OCI-LY7 (cell line): Measurements from ENCODE around the gene KMT2A. TPM values are rescaled to one million over a fixed set of nuclear protein-coding genes. Genes with fewer than 3 reads are reported as not detected.
A peak's percentile ranks its signal among the peaks of the same experiment; 100 is the strongest.

Experiments
- BruUV-seq: library from RNA; stranded (reverse); fragments of 400-500 nt; replicated peaks from 2 replicates; lab custom pipeline; 2021; lab: Mats Ljungman, UMichigan
- CTCF ChIA-PET: fragments of 300-600 bp; sonication (Branson Sonifier 250); formaldehyde crosslinking; loops from one replicate; lab custom pipeline; 2022; ENCODE audit warnings: antibody characterized with exemption; ENCODE audit not compliant: unreplicated experiment; lab: Charles Lee
- POLR2A ChIA-PET: fragments of 300-600 bp; sonication (Branson Sonifier 250); formaldehyde crosslinking; loops from one replicate; lab custom pipeline; 2022; ENCODE audit warnings: antibody characterized with exemption; lab: Charles Lee
- DNase-seq: peaks from one replicate; pipeline ENCODE4 v3.0.0-alpha.2; 2015; ENCODE audit warnings: low spot score
- H2AFZ ChIP-seq: fragments of 200-600 bp; sonication (generic), shearing (Covaris generic); 2 replicates; pipeline ENCODE4 v1.6.1; 2014; ENCODE audit warnings: mild to moderate bottlenecking, antibody characterized with exemption, low read length, moderate library complexity
- H3K27ac ChIP-seq: fragments of 200-600 bp; sonication (generic); 2 replicates; pipeline ENCODE4 v1.5.1; 2014; ENCODE audit warnings: mixed run types, low read depth, mild to moderate bottlenecking, moderate library complexity, low read length, inconsistent platforms; ENCODE audit not compliant: poor library complexity, severe bottlenecking
- H3K36me3 ChIP-seq: fragments of 200-600 bp; sonication (generic); 2 replicates; pipeline ENCODE4 v1.6.1; 2014; ENCODE audit warnings: mild to moderate bottlenecking, antibody characterized with exemption, low read length, moderate library complexity, mixed read lengths; ENCODE audit not compliant: insufficient read depth
- H3K4me1 ChIP-seq: fragments of 200-600 bp; sonication (generic); 2 replicates; pipeline ENCODE4 v1.5.1; 2014; ENCODE audit warnings: mild to moderate bottlenecking, low read length; ENCODE audit not compliant: insufficient read depth, poor library complexity, severe bottlenecking
- H3K4me2 ChIP-seq: fragments of 200-600 bp; sonication (generic); 2 replicates; pipeline ENCODE4 v1.6.1; 2014; ENCODE audit warnings: mild to moderate bottlenecking, low read length
- H3K4me3 ChIP-seq: fragments of 200-600 bp; sonication (generic); 2 replicates; pipeline ENCODE4 v1.5.1; 2014; ENCODE audit warnings: mild to moderate bottlenecking, low read depth, low read length; ENCODE audit not compliant: poor library complexity, severe bottlenecking
- H3K79me2 ChIP-seq: fragments of 200-600 bp; sonication (generic); 2 replicates; pipeline ENCODE4 v1.6.1; 2016; ENCODE audit warnings: low read depth, mild to moderate bottlenecking, low read length, moderate library complexity, mixed read lengths; ENCODE audit not compliant: insufficient read depth
- H3K9me2 ChIP-seq: fragments of 200-600 bp; sonication (generic); 2 replicates; pipeline ENCODE4 v1.6.1; 2016; ENCODE audit warnings: mild to moderate bottlenecking, low read length, mixed read lengths; ENCODE audit not compliant: insufficient read depth
- H3K9me3 ChIP-seq: fragments of 200-600 bp; sonication (generic); 2 replicates; pipeline ENCODE4 v1.6.1; 2014; ENCODE audit warnings: mild to moderate bottlenecking, mixed run types, low read length, mixed read lengths
- H4K20me1 ChIP-seq: fragments of 200-600 bp; sonication (generic); 2 replicates; pipeline ENCODE4 v1.6.1; 2014; ENCODE audit warnings: mild to moderate bottlenecking, antibody characterized with exemption, low read length, moderate library complexity, mixed read lengths; ENCODE audit not compliant: insufficient read depth
- CTCF ChIP-seq: fragments of 200-600 bp; sonication (generic); conservative IDR thresholded peaks from 2 replicates; pipeline ENCODE4 v1.5.1; 2014; ENCODE audit warnings: mild to moderate bottlenecking, antibody characterized with exemption, low read length, moderate library complexity, mixed read lengths
- EZH2phosphoT487 ChIP-seq: fragments of 200-600 bp; sonication (generic); IDR thresholded peaks from 2 replicates; pipeline ENCODE4 v1.6.1; 2018; ENCODE audit warnings: low read depth, borderline replicate concordance, mild to moderate bottlenecking, mixed run types, antibody characterized with exemption, low read length, moderate library complexity, mixed read lengths
- intact Hi-C: fragments of 100-400 bp; cut with micrococcal nuclease; formaldehyde crosslinking; loops from one replicate; pipeline ENCODE4 v1.10.0; 2022; ENCODE audit not compliant: unreplicated experiment
- total RNA-seq, 2 experiments: library from RNA; depleted of rRNA in 1 of 2; stranded (reverse); fragments of >200 nt in 1 of 2; shearing (Covaris generic) in 1 of 2; gene quantifications; 2 replicates each; pipeline ENCODE4 v1.2.3, GENCODE V29; 2014 to 2022

The KMT2A gene
- total RNA-seq, 2 experiments from 2014 or later = 55.8 to 90.0 TPM

- no TSS peak for BruUV-seq
- peaks cover 46% of the 10 kb centered on the region for H3K36me3 ChIP-seq
- H2AFZ ChIP-seq = no peak overlapping the region
- no peaks in the 10 kb centered on the region for H3K9me3 ChIP-seq
- peak overlapping the region; percentile 85 for H3K4me2 ChIP-seq
- peaks cover 42% of the 10 kb centered on the region for H4K20me1 ChIP-seq
- CTCF ChIA-PET = no interaction called here
- peaks cover 48% of the 10 kb centered on the region for H3K4me1 ChIP-seq
- TF ChIP-seq EZH2phosphoT487 (no peak), CTCF (peak; percentile 29; the same call in 1 of the 2 replicates)
- DNase-seq = peak; percentile 53
- POLR2A ChIA-PET = interaction anchor here (0.5 to 1.5 kb wide), 5 partner anchors 9 to 161 kb away, joined by 3 to 6 read pairs (median 3); no protein-coding TSS in a partner anchor
- peak overlapping the region; percentile 87 for H3K4me3 ChIP-seq
- intact Hi-C loops = loop anchor here (5.0 kb wide), 3 partner anchors 76 to 431 kb away; partner anchors contain the start of gene ARCN1
- peaks cover 69% of the 10 kb centered on the region for H3K79me2 ChIP-seq
- no peaks in the 10 kb centered on the region for H3K9me2 ChIP-seq
- peak overlapping the region; percentile 63 for H3K27ac ChIP-seq
These were observed 2.1 kb downstream of the KMT2A start for GRCh38 chr11:118438314-118438931.

- BruUV-seq = no TSS peak
- Histone ChIP-seq H3K79me2 (peaks cover 81% of the 10 kb centered on the region), H4K20me1 (peaks cover 53% of the 10 kb centered on the region), H3K9me3 (no peaks in the 10 kb centered on the region), H3K9me2 (no peaks in the 10 kb centered on the region), H2AFZ (no peak overlapping the region), H3K4me2 (peak overlapping the region; percentile 85), H3K4me1 (peaks cover 36% of the 10 kb centered on the region), H3K4me3 (peak overlapping the region; percentile 87), H3K36me3 (peaks cover 58% of the 10 kb centered on the region), H3K27ac (no peak overlapping the region)
- POLR2A ChIA-PET = interaction anchor here (0.7 to 1.5 kb wide), 4 partner anchors 8 to 413 kb away, joined by 3 to 4 read pairs (median 4); no protein-coding TSS in a partner anchor
- no peak for DNase-seq
- intact Hi-C loops = loop anchor here (5.0 kb wide), 3 partner anchors 77 to 432 kb away; partner anchors contain the start of gene ARCN1
- CTCF ChIA-PET = no interaction called here
- no peak for TF ChIP-seq EZH2phosphoT487
These were observed 3.4 kb downstream of the KMT2A start for GRCh38 chr11:118439646-118440045.

- Histone ChIP-seq H4K20me1 (peaks cover 66% of the 10 kb centered on the region), H3K79me2 (peaks cover 98% of the 10 kb centered on the region), H3K9me3 (no peaks in the 10 kb centered on the region), H3K4me2 (no peak overlapping the region), H3K4me3 (no peak overlapping the region), H2AFZ (no peak overlapping the region), H3K4me1 (peaks cover 35% of the 10 kb centered on the region), H3K36me3 (peaks cover 75% of the 10 kb centered on the region), H3K27ac (no peak overlapping the region), H3K9me2 (no peaks in the 10 kb centered on the region)
- ChIA-PET POLR2A (interaction anchor here (2.6 kb wide), 1 partner anchor 11 kb away, joined by 10 read pairs; no protein-coding TSS in a partner anchor), CTCF (no interaction called here)
- intact Hi-C loops = no loop called here
- no TSS peak for BruUV-seq
- TF ChIP-seq CTCF (no peak), EZH2phosphoT487 (no peak)
- no peak for DNase-seq
These were observed 5.5 kb downstream of the KMT2A start for GRCh38 chr11:118441770-118442275.
